IMR-90 (cell line): Measurements from ENCODE around the gene PSMD4. TPM values are rescaled to one million over a fixed set of nuclear protein-coding genes. Genes with fewer than 3 reads are reported as not detected.

Source experiments
- ATAC-seq: fragments of 200-7000 bp; cut with Tn5 transposase; 2 replicates; pipeline ENCODE4 v1.9.1; 2020; ENCODE audit warnings: low read depth, mild to moderate bottlenecking, moderate library complexity
- BruUV-seq: library from RNA; stranded (reverse); fragments of 400-500 nt; replicated peaks from 2 replicates; lab custom pipeline; 2021; lab: Mats Ljungman, UMichigan
- CTCF ChIA-PET: fragments of 300-600 bp; formaldehyde crosslinking; extraction: SDS; loops from one replicate; lab custom pipeline; 2021; ENCODE audit warnings: antibody characterized with exemption; lab: Yijun Ruan, JAX
- POLR2A ChIA-PET: fragments of 300-600 bp; sonication (Branson Sonifier 250); formaldehyde crosslinking; loops from one replicate; lab custom pipeline; 2022; ENCODE audit warnings: antibody characterized with exemption; ENCODE audit not compliant: unreplicated experiment; lab: Charles Lee
- DNase-seq: peaks from one replicate; pipeline ENCODE4 v3.0.0; 2013
- H2AFZ ChIP-seq: replicated peaks from 2 replicates; pipeline ENCODE3; 2013; ENCODE audit warnings: low read length, mild to moderate bottlenecking; ENCODE audit not compliant: poor library complexity
- H2AK5ac ChIP-seq: 2 replicates; pipeline ENCODE4 v1.6.1; 2013; ENCODE audit warnings: low read depth, low read length, inconsistent platforms
- H2AK9ac ChIP-seq: replicated peaks from 2 replicates; pipeline ENCODE3; 2013; ENCODE audit warnings: mild to moderate bottlenecking, low read depth, low read length, moderate library complexity; ENCODE audit not compliant: poor library complexity
- H2BK120ac ChIP-seq: 2 replicates; pipeline ENCODE4 v1.6.1; 2013; ENCODE audit warnings: low read depth, low read length, inconsistent platforms
- H2BK15ac ChIP-seq: 3 replicates; pipeline ENCODE4 v1.6.1; 2013; ENCODE audit warnings: low read depth, low read length, inconsistent platforms
- H2BK20ac ChIP-seq: 2 replicates; pipeline ENCODE4 v1.6.1; 2013; ENCODE audit warnings: low read depth, mild to moderate bottlenecking, inconsistent platforms, low read length, moderate library complexity
- H2BK5ac ChIP-seq: 2 replicates; pipeline ENCODE4 v1.6.1; 2013; ENCODE audit warnings: mild to moderate bottlenecking, low read depth, low read length, inconsistent platforms; ENCODE audit not compliant: poor library complexity, severe bottlenecking
- H3K14ac ChIP-seq: replicated peaks from 2 replicates; pipeline ENCODE4 v1.6.1; 2013; ENCODE audit warnings: low read depth, low read length, inconsistent platforms
- H3K18ac ChIP-seq: 2 replicates; pipeline ENCODE4 v1.6.1; 2013; ENCODE audit warnings: low read depth, low read length, control low read depth
- H3K23ac ChIP-seq: 2 replicates; pipeline ENCODE4 v1.6.1; 2013; ENCODE audit warnings: low read depth, low read length, inconsistent platforms
- H3K27ac ChIP-seq: 2 replicates; pipeline ENCODE4 v1.5.1; 2013; ENCODE audit warnings: mild to moderate bottlenecking, control low read depth, low read length; ENCODE audit not compliant: insufficient read depth
- H3K27me3 ChIP-seq: 2 replicates; pipeline ENCODE4 v1.6.1; 2013; ENCODE audit warnings: low read length; ENCODE audit not compliant: control insufficient read depth, insufficient read depth
- H3K36me3 ChIP-seq: 2 replicates; pipeline ENCODE4 v1.6.1; 2013; ENCODE audit warnings: low read length, mixed read lengths; ENCODE audit not compliant: control insufficient read depth, insufficient read depth
- H3K4ac ChIP-seq: 2 replicates; pipeline ENCODE4 v1.6.1; 2013; ENCODE audit warnings: low read depth, low read length, inconsistent platforms
- H3K4me1 ChIP-seq: 2 replicates; pipeline ENCODE4 v1.6.1; 2013; ENCODE audit warnings: low read length, mixed read lengths; ENCODE audit not compliant: control insufficient read depth, insufficient read depth
- H3K4me2 ChIP-seq: 2 replicates; pipeline ENCODE4 v1.6.1; 2013; ENCODE audit warnings: low read depth, mild to moderate bottlenecking, control low read depth, low read length, moderate library complexity
- H3K4me3 ChIP-seq: 2 replicates; pipeline ENCODE4 v1.5.1; 2013; ENCODE audit warnings: low read depth, mild to moderate bottlenecking, control low read depth, low read length, moderate library complexity; ENCODE audit not compliant: insufficient read depth
- H3K56ac ChIP-seq: 2 replicates; pipeline ENCODE4 v1.6.1; 2013; ENCODE audit warnings: low read length, inconsistent platforms; ENCODE audit not compliant: insufficient read depth; ENCODE audit errors: extremely low read depth
- H3K79me1 ChIP-seq, 2 experiments: 2 replicates each; pipeline ENCODE4 v1.6.1; 2013; ENCODE audit warnings: low read length in 2 of 2, inconsistent platforms in 1 of 2, low read depth in 1 of 2
- H3K9ac ChIP-seq: 2 replicates; pipeline ENCODE4 v1.6.1; 2013; ENCODE audit warnings: low read depth, low read length, control low read depth
- H3K9me1 ChIP-seq: 2 replicates; pipeline ENCODE4 v1.6.1; 2013; ENCODE audit warnings: low read length, inconsistent platforms; ENCODE audit not compliant: insufficient read depth
- H3K9me3 ChIP-seq: 2 replicates; pipeline ENCODE4 v1.6.1; 2013; ENCODE audit warnings: low read length; ENCODE audit not compliant: control insufficient read depth, insufficient read depth
- H4K20me1 ChIP-seq: 2 replicates; pipeline ENCODE4 v1.6.1; 2013; ENCODE audit warnings: low read length, inconsistent platforms; ENCODE audit not compliant: insufficient read depth
- H4K5ac ChIP-seq: 2 replicates; pipeline ENCODE4 v1.6.1; 2013; ENCODE audit warnings: mild to moderate bottlenecking, low read depth, low read length, control low read depth
- H4K8ac ChIP-seq, 2 experiments: 2 replicates each; pipeline ENCODE4 v1.6.1; 2013; ENCODE audit warnings: low read depth in 2 of 2, low read length in 2 of 2, control low read depth in 1 of 2, inconsistent platforms in 1 of 2
- H4K91ac ChIP-seq: 2 replicates; pipeline ENCODE4 v1.6.1; 2013; ENCODE audit warnings: low read depth, low read length, inconsistent platforms; ENCODE audit not compliant: insufficient read depth
- BHLHE40 ChIP-seq: fragments of 150-350 bp; IDR thresholded peaks from 2 replicates; pipeline ENCODE4 v1.6.1; 2016; ENCODE audit warnings: mild to moderate bottlenecking, low read depth, low read length
- CEBPB ChIP-seq: IDR thresholded peaks from 2 replicates; pipeline ENCODE4 v1.6.1; 2012; ENCODE audit warnings: low read depth, low read length, improper control_type of control experiment
- CHD1 ChIP-seq: IDR thresholded peaks from 2 replicates; pipeline ENCODE4 v1.6.1; 2012; ENCODE audit warnings: low read depth, low read length, improper control_type of control experiment
- CTCF ChIP-seq: conservative IDR thresholded peaks from 2 replicates; pipeline ENCODE4 v1.5.1; 2012; ENCODE audit warnings: mild to moderate bottlenecking, low read depth, low read length, improper control_type of control experiment
- FOS ChIP-seq: fragments of 150-350 bp; IDR thresholded peaks from 2 replicates; pipeline ENCODE4 v1.6.1; 2016; ENCODE audit warnings: low read depth, low read length
- MAFK ChIP-seq: IDR thresholded peaks from 2 replicates; pipeline ENCODE4 v1.6.1; 2012; ENCODE audit warnings: low read depth, low read length, improper control_type of control experiment
- MXI1 ChIP-seq: IDR thresholded peaks from 2 replicates; pipeline ENCODE4 v1.6.1; 2012; ENCODE audit warnings: low read depth, mild to moderate bottlenecking, low read length, moderate library complexity, borderline replicate concordance
- NFE2L2 ChIP-seq: fragments of 150-350 bp; IDR thresholded peaks from 2 replicates; pipeline ENCODE4 v1.6.1; 2016; ENCODE audit warnings: low read depth, mild to moderate bottlenecking, low read length
- RAD21 ChIP-seq: IDR thresholded peaks from 2 replicates; pipeline ENCODE4 v1.6.1; 2012; ENCODE audit warnings: low read length, improper control_type of control experiment
- RCOR1 ChIP-seq: IDR thresholded peaks from 2 replicates; pipeline ENCODE4 v1.6.1; 2012; ENCODE audit warnings: mild to moderate bottlenecking, low read length, improper control_type of control experiment; ENCODE audit not compliant: insufficient replicate concordance
- RFX5 ChIP-seq: IDR thresholded peaks from 2 replicates; pipeline ENCODE4 v1.8.0; 2012; ENCODE audit warnings: low read depth, mild to moderate bottlenecking, low read length, moderate library complexity
- SMC3 ChIP-seq: fragments of 150-350 bp; IDR thresholded peaks from 2 replicates; pipeline ENCODE4 v1.6.1; 2016; ENCODE audit warnings: low read depth, mild to moderate bottlenecking, antibody characterized with exemption, low read length, moderate library complexity
- USF2 ChIP-seq: fragments of 150-350 bp; IDR thresholded peaks from 2 replicates; pipeline ENCODE4 v1.6.1; 2017; ENCODE audit warnings: mild to moderate bottlenecking, antibody characterized with exemption, low read length, low read depth
- WGBS, 2 experiments: methylation state at CpG; one replicate each; pipeline versions ENCODE4 v1.1.5 to v1.1.7; 2013; ENCODE audit warnings: missing lambda C conversion rate in 2 of 2; ENCODE audit not compliant: insufficient read length in 1 of 2; ENCODE audit errors: extremely low coverage in 2 of 2; 5-methylcytosine and 5-hydroxymethylcytosine counted together
- dilution Hi-C: fragments of 300-500 bp; cut with HindIII; formaldehyde crosslinking; loops from one replicate; pipeline ENCODE4 v1.14.3; 2018; ENCODE audit warnings: low sequenced_read_pairs; ENCODE audit not compliant: unreplicated experiment
- in situ Hi-C: fragments of 300-500 bp; cut with MboI; formaldehyde crosslinking; loops from 3 replicates; pipeline ENCODE4 v1.14.3; 2019; ENCODE audit warnings: low sequenced_read_pairs, inconsistent platforms, mixed read lengths
- intact Hi-C: fragments of 100-400 bp; cut with micrococcal nuclease; formaldehyde crosslinking; loops from 2 replicates; pipeline ENCODE4 v1.10.0; 2022
- polyA plus RNA-seq, 3 experiments: library from polyadenylated mRNA; depleted of rRNA; stranded (reverse); fragments of >200 nt; gene quantifications; 2 replicates each; pipeline ENCODE4 v1.2.3, GENCODE V29; 2012; ENCODE audit warnings: low replicate concordance in 1 of 3
- total RNA-seq: library from RNA; depleted of rRNA; stranded (reverse); fragments of >200 nt; gene quantifications from 2 replicates; pipeline ENCODE4 v1.2.3, GENCODE V29; 2012

PSMD4 gene
- total and polyA plus RNA-seq, 2 of the 4 experiments (the other 2 are of a cell fraction): 289 to 314 TPM

- dilution Hi-C loops (no loop called here), intact Hi-C loops (no loop called here), in situ Hi-C loops (no loop called here)
- WGBS, 2 experiments: no CpG with 5 or more reads among the region's 5 CpGs
- POLR2A ChIA-PET: no interaction called here
- Histone ChIP-seq H3K18ac (no peak overlapping the region), H2BK120ac (no peak overlapping the region), H2BK20ac (no peak overlapping the region), H3K4me1 (no peaks in the 10 kb centered on the region; the same call in 1 of the 2 replicates), H4K8ac (no peak overlapping the region), H3K4ac (no peak overlapping the region), H3K4me3 (no peak overlapping the region), H2BK5ac (no peak overlapping the region), H3K14ac (no peak overlapping the region), H3K36me3 (peaks cover 64% of the 10 kb centered on the region), H3K27ac (no peak overlapping the region), H3K9me1 (no peaks in the 10 kb centered on the region), H2AK9ac (no peak overlapping the region), H3K79me1 (peaks cover 25 to 27% of the 10 kb centered on the region in 2 experiments), H2AK5ac (no peak overlapping the region), H3K23ac (no peak overlapping the region), H3K4me2 (no peak overlapping the region), H4K91ac (no peak overlapping the region), H3K9me3 (no peaks in the 10 kb centered on the region), H3K9ac (no peak overlapping the region), H3K56ac (no peak overlapping the region), H3K27me3 (no peaks in the 10 kb centered on the region), H4K20me1 (peaks cover 5% of the 10 kb centered on the region; the same call in 1 of the 2 replicates), H2AFZ (no peak overlapping the region), H2BK15ac (no peak overlapping the region), H4K5ac (no peak overlapping the region)
- BruUV-seq: no TSS peak
- CTCF ChIA-PET: interaction anchor here (1.4 kb wide), 1 partner anchor 10 kb away, joined by 5 read pairs; no protein-coding TSS in a partner anchor
- TF ChIP-seq RFX5: no peak
- no peak for TF ChIP-seq CTCF
- no peak for TF ChIP-seq FOS
- TF ChIP-seq BHLHE40: no peak
- TF ChIP-seq MAFK: no peak
- TF ChIP-seq RCOR1: no peak
- TF ChIP-seq CHD1: no peak
- no peak for TF ChIP-seq NFE2L2
- TF ChIP-seq CEBPB: no peak
- no peak for TF ChIP-seq RAD21
- no peak for TF ChIP-seq USF2
- TF ChIP-seq SMC3: no peak
- no peak for TF ChIP-seq MXI1
- ATAC-seq: no peak
- DNase-seq: no peak
These were observed 10.8 kb upstream of the PSMD4 start for GRCh38 chr1:151243683-151244216.
